ENCODE data around the gene TRIM71.

GRCh38 chr3:32885283-32885901, 67.6 kb downstream of the TRIM71 start:
- no peak for TF ChIP-seq CTCF (IDR thresholded peaks at IDR 0.05; ENCODE audit: low read length)
- TF ChIP-seq EZH2 (IDR thresholded peaks at IDR 0.05; ENCODE audit: borderline replicate concordance, low read length) = no peak
